Osteoblast (primary cell): Measurements from ENCODE around the gene SMC1A. TPM values are rescaled to one million over a fixed set of nuclear protein-coding genes. Genes with fewer than 3 reads are reported as not detected.

Source experiments
- DNase-seq: peaks from one replicate; pipeline ENCODE4 v3.0.0; 2011; ENCODE audit warnings: low spot score, mixed read lengths; ENCODE audit not compliant: insufficient read length; ENCODE audit errors: missing footprints
- H2AFZ ChIP-seq: 2 replicates; pipeline ENCODE4 v1.6.0; 2011; ENCODE audit warnings: mild to moderate bottlenecking, low read length
- H3K27ac ChIP-seq: 2 replicates; pipeline ENCODE4 v1.5.1; 2011; ENCODE audit warnings: mild to moderate bottlenecking, low read depth, low read length, moderate library complexity
- H3K27me3 ChIP-seq: 2 replicates; pipeline ENCODE4 v1.6.0; 2012; ENCODE audit warnings: mild to moderate bottlenecking, control low read depth, inconsistent platforms, low read length, moderate library complexity; ENCODE audit not compliant: insufficient read depth
- H3K36me3 ChIP-seq: 2 replicates; pipeline ENCODE4 v1.5.1; 2011; ENCODE audit warnings: mild to moderate bottlenecking, low read length, control low read depth, moderate library complexity; ENCODE audit not compliant: insufficient read depth
- H3K4me1 ChIP-seq: 2 replicates; pipeline ENCODE4 v1.5.1; 2011; ENCODE audit warnings: mild to moderate bottlenecking, low read length, control low read depth, moderate library complexity; ENCODE audit not compliant: insufficient read depth
- H3K4me2 ChIP-seq: 2 replicates; pipeline ENCODE4 v1.6.0; 2011; ENCODE audit warnings: mild to moderate bottlenecking, low read length; ENCODE audit not compliant: insufficient read depth
- H3K4me3 ChIP-seq: fragments of 200-600 bp; sonication (generic); 3 replicates; pipeline ENCODE4 v1.5.1; 2012; ENCODE audit warnings: mild to moderate bottlenecking, low read length, inconsistent platforms; ENCODE audit not compliant: insufficient read depth
- H3K79me2 ChIP-seq: 2 replicates; pipeline ENCODE4 v1.6.0; 2012; ENCODE audit warnings: mild to moderate bottlenecking, low read length, control low read depth, inconsistent platforms; ENCODE audit not compliant: insufficient read depth
- H3K9me3 ChIP-seq: 2 replicates; pipeline ENCODE4 v1.5.1; 2011; ENCODE audit warnings: low read depth, low read length, control low read depth
- H4K20me1 ChIP-seq: 2 replicates; pipeline ENCODE4 v1.6.0; 2012; ENCODE audit warnings: mild to moderate bottlenecking, low read length, control low read depth; ENCODE audit not compliant: insufficient read depth
- total RNA-seq: library from RNA; depleted of rRNA; stranded (reverse); fragments of >200 nt; gene quantifications from 2 replicates; pipeline ENCODE4 v1.2.3, GENCODE V29; 2012
- TF ChIP-seq, protein P1 (sequence below): IDR thresholded peaks from 2 replicates; pipeline ENCODE4 v1.5.1; 2011; ENCODE audit warnings: mild to moderate bottlenecking, low read depth, low read length, moderate library complexity; ENCODE audit errors: extremely low read depth

The SMC1A gene
- total RNA-seq, 1 donor = 14.8 TPM

GRCh38 chrX:53412446-53412845 is 10.0 kb downstream of the SMC1A start:
- no peaks in the 10 kb centered on the region for H3K9me3 ChIP-seq
- H3K4me3 ChIP-seq = no peak overlapping the region
- no peaks in the 10 kb centered on the region for H3K27me3 ChIP-seq
- H3K27ac ChIP-seq = no peak overlapping the region
- no peaks in the 10 kb centered on the region for H3K4me1 ChIP-seq
- H2AFZ ChIP-seq = no peak overlapping the region
- peaks cover 55% of the 10 kb centered on the region for H3K36me3 ChIP-seq
- TF ChIP-seq, protein P1, sequence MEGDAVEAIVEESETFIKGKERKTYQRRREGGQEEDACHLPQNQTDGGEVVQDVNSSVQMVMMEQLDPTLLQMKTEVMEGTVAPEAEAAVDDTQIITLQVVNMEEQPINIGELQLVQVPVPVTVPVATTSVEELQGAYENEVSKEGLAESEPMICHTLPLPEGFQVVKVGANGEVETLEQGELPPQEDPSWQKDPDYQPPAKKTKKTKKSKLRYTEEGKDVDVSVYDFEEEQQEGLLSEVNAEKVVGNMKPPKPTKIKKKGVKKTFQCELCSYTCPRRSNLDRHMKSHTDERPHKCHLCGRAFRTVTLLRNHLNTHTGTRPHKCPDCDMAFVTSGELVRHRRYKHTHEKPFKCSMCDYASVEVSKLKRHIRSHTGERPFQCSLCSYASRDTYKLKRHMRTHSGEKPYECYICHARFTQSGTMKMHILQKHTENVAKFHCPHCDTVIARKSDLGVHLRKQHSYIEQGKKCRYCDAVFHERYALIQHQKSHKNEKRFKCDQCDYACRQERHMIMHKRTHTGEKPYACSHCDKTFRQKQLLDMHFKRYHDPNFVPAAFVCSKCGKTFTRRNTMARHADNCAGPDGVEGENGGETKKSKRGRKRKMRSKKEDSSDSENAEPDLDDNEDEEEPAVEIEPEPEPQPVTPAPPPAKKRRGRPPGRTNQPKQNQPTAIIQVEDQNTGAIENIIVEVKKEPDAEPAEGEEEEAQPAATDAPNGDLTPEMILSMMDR = no peak
- peaks cover 30% of the 10 kb centered on the region for H3K79me2 ChIP-seq
- DNase-seq = no peak
- H3K4me2 ChIP-seq = no peak overlapping the region
- H4K20me1 ChIP-seq = peaks cover 13% of the 10 kb centered on the region

DNA sequence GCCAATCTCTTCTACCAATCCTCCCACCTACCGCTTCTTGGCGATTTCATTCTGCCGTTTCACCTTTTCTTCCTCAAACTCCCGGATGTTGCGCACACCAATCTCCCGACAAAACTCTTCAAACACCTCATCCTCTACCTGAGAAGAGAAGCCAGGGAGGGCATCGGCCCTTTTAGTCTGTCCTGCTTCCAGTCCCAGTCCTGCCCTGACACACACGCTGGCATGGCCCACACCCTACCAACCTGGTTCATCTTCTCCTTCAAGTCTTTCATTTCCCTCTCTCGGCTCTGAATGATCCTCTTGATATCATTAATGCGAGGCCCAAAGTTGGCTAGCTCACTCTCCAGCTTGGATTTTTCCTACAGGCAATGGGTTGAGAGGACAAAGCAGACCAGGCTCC is 18.9 kb downstream of the SMC1A start:
- Histone ChIP-seq H3K27me3 (no peaks in the 10 kb centered on the region), H3K36me3 (peaks cover 75% of the 10 kb centered on the region), H3K4me1 (no peaks in the 10 kb centered on the region), H3K4me3 (no peak overlapping the region), H3K9me3 (no peaks in the 10 kb centered on the region), H4K20me1 (no peaks in the 10 kb centered on the region), H2AFZ (no peak overlapping the region), H3K4me2 (no peak overlapping the region), H3K79me2 (no peaks in the 10 kb centered on the region), H3K27ac (no peak overlapping the region)
- TF ChIP-seq, protein P1 = no peak
- DNase-seq = no peak

DNA sequence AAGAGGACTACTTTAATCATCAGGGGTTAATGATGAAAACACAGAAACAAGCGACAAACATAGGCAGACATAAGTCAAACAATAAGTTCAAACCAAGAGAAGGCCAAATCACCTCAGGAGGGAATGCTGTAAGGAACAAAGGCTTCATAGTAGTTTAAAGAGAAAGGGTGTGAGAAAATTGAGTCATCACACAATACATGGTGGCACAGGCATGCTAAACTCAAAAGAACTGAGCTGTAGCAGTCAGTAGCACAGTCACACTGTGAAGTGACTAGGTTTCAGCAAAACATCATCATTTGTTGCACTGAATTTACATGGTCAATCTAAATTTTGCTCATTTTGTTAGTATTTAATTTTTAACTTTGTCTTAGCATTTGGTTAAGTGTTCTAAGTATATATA is 24.2 kb downstream of the SMC1A start:
- Histone ChIP-seq H3K4me3 (no peak overlapping the region), H3K27ac (no peak overlapping the region), H3K4me1 (no peaks in the 10 kb centered on the region), H3K9me3 (no peaks in the 10 kb centered on the region), H3K4me2 (no peak overlapping the region), H2AFZ (no peak overlapping the region), H3K36me3 (peaks cover 59% of the 10 kb centered on the region), H4K20me1 (no peaks in the 10 kb centered on the region), H3K79me2 (no peaks in the 10 kb centered on the region), H3K27me3 (no peaks in the 10 kb centered on the region)
- no peak for DNase-seq
- TF ChIP-seq, protein P1 = no peak

DNA sequence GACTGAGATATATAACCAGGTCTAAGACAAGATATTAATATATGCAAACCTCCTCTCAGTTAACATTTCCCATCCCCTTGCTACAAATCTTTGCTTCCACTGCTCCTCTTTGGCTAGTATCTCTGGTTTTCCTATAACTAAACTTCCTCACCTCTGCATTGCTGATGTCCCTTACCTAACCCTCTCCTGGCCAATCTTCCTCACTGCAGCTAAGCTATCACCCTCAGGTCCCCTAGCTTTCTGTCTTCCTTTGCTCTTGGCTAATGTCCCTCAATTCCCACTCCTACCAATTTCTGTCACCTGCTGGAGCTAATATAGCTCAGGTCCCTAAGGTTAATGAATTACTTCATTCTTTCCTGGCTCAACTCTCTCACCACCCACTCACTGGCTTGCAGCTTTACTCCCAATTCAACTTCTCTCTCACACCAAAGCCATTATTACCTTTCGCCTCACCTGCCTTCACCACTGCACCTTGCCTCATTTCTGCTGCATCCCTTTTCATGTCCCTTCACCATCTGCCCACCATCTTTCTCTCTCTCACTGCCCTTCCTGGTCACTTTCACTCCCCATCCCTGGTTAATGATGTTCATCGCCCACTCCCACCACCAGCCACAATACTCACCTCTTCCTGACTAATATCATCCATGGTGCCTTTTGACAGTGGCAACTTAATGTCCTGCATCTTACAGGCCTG is 26.7 kb downstream of the SMC1A start:
- no peaks in the 10 kb centered on the region for H4K20me1 ChIP-seq
- H2AFZ ChIP-seq = no peak overlapping the region
- no peak overlapping the region for H3K4me3 ChIP-seq
- H3K79me2 ChIP-seq = no peaks in the 10 kb centered on the region
- peaks cover 49% of the 10 kb centered on the region for H3K36me3 ChIP-seq
- H3K4me2 ChIP-seq = no peak overlapping the region
- H3K9me3 ChIP-seq = no peaks in the 10 kb centered on the region
- H3K4me1 ChIP-seq = no peaks in the 10 kb centered on the region
- H3K27me3 ChIP-seq = no peaks in the 10 kb centered on the region
- DNase-seq = no peak
- no peak overlapping the region for H3K27ac ChIP-seq
- TF ChIP-seq, protein P1 = no peak
